HFF-Myc (cell line): ENCODE results near the gene RNASE4.

Source experiments
- DNase-seq: peaks from one replicate; pipeline ENCODE4 v3.0.0-alpha.2; 2011; ENCODE audit warnings: low read depth; ENCODE audit errors: extremely low read depth
- H3K4me3 ChIP-seq: replicated peaks from 2 replicates; pipeline ENCODE4 v1.5.1; 2011; ENCODE audit warnings: low read depth, mild to moderate bottlenecking, control low read depth, low read length
- TF ChIP-seq, protein P1 (sequence below): IDR thresholded peaks from 2 replicates; pipeline ENCODE4 v1.5.1; 2012; ENCODE audit warnings: mild to moderate bottlenecking, low read depth, low read length, control low read depth; ENCODE audit errors: missing control alignments

Gene RNASE4

DNA sequence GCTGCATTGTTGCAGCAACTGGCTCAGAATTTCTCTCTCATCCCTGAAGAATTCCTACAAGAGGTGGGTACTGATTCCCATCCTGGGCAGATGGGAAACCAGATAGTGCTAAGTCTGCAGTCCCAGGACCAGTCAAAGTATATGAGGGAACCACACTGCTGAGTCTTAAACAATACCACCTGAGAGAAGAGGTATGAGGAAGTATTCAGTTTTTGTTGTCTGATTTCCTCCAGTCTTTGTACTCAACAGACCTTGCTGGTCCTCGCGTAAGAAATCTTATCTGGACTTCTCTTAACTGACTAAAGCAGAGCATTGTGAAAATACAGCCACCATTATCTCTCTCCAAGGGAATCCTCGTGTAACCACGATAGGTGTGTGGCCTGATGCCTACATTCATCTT lies 57.8 kb downstream of the RNASE4 start:
- TF ChIP-seq, protein P1, sequence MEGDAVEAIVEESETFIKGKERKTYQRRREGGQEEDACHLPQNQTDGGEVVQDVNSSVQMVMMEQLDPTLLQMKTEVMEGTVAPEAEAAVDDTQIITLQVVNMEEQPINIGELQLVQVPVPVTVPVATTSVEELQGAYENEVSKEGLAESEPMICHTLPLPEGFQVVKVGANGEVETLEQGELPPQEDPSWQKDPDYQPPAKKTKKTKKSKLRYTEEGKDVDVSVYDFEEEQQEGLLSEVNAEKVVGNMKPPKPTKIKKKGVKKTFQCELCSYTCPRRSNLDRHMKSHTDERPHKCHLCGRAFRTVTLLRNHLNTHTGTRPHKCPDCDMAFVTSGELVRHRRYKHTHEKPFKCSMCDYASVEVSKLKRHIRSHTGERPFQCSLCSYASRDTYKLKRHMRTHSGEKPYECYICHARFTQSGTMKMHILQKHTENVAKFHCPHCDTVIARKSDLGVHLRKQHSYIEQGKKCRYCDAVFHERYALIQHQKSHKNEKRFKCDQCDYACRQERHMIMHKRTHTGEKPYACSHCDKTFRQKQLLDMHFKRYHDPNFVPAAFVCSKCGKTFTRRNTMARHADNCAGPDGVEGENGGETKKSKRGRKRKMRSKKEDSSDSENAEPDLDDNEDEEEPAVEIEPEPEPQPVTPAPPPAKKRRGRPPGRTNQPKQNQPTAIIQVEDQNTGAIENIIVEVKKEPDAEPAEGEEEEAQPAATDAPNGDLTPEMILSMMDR = no peak
- no peak overlapping the region for H3K4me3 ChIP-seq
- DNase-seq = no peak

DNA sequence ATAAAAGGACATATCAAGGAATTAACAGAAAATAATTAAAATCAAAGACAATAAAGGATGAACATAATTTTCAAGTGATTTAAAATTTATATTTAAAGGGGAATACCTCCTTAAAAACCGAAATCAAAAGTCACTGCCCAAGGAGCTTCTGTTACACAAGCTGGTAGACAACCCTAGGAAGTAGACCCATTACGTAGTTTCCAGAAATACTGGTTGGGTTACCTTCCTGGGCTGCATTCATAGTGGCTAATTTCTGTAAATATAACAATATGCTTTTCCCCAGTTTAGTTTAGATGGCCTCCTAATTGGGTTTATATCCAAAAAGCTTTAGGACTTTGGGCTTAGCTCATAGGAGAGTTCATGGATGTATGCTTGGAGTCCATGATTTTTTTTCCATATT lies 59.2 kb downstream of the RNASE4 start:
- no peak overlapping the region for H3K4me3 ChIP-seq
- DNase-seq = no peak
- TF ChIP-seq, protein P1 = no peak

DNA sequence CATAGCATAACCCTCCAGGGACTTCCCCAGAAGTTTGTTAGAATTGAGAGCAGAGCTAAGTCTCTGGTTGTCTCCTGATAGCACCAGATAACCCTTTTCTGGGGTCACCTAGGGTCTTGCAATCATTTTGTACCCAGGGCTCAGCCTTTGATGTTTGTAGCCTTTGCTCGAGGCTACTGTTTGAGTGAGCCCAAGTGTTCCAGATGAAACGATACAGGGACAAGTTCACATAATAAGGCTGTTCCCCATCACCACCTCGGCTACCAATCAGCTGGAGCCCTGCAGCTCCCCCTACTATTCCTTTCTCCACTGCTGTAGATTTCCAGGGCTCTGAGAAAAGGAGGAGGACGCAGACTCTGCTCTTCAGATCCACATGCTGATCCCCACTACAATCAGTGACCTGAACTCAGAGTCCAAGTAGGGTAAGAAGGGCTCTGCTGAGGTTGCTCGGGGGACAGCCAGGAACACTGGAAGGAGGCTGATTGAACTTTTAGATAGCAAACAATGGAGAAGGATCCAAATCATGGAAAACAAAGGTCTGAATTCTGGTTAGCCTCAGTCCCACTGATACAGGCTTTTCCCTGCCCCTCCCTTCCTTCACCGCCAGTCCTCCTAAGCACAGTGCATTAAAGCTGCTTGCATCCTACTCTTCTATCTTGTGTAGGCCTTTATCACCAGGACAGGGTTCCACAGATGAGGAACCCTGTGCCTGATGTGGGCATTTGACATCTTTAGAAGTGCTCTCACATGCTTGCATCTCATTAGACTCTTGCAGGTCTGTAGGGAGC lies 61.4 kb downstream of the RNASE4 start, which contains the start of gene EDDM3A:
Gene EDDM3A (plus strand): TSS at position 317 of the 788 bp plus-strand sequence. CDS start 1,694 bp downstream, outside the sequence.
- no peak for DNase-seq
- TF ChIP-seq, protein P1 = no peak
- no peak within 1 kb of the TSS for H3K4me3 ChIP-seq

DNA sequence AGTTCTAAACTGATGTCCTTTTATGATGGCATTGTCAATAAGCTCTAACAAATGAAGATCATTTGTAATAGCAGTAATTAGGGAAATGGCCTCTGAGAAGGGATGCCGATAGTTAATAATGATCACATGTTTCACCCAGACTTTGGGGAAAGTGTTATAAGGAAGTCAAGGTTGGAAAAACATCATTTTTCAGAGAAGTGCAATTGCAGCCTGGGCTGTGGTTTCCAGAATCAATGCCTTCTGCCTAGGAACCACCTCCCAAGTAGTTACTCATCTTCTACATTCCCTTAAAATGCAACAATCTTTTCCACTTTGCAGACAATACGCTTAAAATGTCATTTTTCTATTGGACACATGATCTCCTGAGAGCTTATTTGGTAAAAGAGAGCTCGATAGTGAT lies 62.2 kb downstream of the RNASE4 start:
- no peak overlapping the region for H3K4me3 ChIP-seq
- TF ChIP-seq, protein P1 = no peak
- DNase-seq = no peak

DNA sequence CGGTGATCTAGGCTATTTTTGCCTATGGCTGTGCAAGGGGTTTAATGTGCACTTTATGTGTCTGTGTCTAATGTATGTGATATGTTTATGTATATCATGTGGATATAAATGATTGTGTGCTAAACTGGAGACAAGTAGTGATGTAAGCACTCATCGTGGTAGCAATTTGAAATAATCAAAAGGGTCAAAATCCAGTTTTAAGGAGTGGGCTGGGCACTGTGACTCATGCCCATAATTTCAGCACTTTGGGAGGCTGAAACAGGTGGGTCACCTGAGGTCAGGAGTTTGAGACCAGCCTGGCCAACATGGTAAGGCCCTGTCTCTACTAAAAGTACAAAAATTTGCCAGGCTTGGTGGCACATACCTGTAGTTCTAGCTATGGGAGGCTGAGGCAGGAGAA lies 64.1 kb downstream of the RNASE4 start:
- TF ChIP-seq, protein P1 = no peak
- no peak for DNase-seq
- no peak overlapping the region for H3K4me3 ChIP-seq

DNA sequence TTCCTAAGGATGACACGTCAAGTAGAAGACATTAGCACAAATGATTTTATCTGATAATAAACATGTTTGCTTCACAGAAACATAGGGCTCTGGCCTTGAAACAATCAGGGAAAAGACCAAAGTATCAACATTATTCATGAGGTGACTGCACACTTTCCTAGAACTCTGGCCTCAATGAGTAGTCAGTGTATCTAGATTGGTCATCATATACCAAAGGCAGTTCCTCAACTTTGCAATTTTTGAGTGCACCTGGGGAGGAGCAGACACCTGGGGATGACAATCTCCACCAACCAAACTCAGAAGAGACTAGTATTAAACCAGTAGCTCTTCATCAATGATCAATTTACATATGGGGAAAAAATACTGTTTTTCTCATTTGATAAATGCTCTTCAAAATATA lies 65.8 kb downstream of the RNASE4 start:
- DNase-seq = no peak
- TF ChIP-seq, protein P1 = no peak
- H3K4me3 ChIP-seq = no peak overlapping the region
